HL-60 (cell line): ENCODE measurements around the gene TMEM87B.

ENCODE experiments used
- GABPA ChIP-seq: IDR thresholded peaks from 2 replicates; pipeline ENCODE4 v1.6.1; 2012; ENCODE audit warnings: low read depth
- POLR2AphosphoS5 ChIP-seq: IDR thresholded peaks from 2 replicates; pipeline ENCODE4 v1.6.1; 2012; ENCODE audit warnings: low read depth
- SPI1 ChIP-seq: IDR thresholded peaks from 2 replicates; pipeline ENCODE4 v1.6.1; 2012; ENCODE audit warnings: low read depth, mild to moderate bottlenecking, borderline replicate concordance
- TF ChIP-seq, protein P1 (sequence below): IDR thresholded peaks from one replicate; pipeline ENCODE4 v1.5.1; 2011; ENCODE audit warnings: low read length, control low read depth, inconsistent platforms; ENCODE audit not compliant: insufficient read depth
- TF ChIP-seq, protein P2 (sequence below): IDR thresholded peaks from 2 replicates; pipeline ENCODE4 v1.6.1; 2012; ENCODE audit warnings: low read depth; ENCODE audit not compliant: insufficient replicate concordance

DNA sequence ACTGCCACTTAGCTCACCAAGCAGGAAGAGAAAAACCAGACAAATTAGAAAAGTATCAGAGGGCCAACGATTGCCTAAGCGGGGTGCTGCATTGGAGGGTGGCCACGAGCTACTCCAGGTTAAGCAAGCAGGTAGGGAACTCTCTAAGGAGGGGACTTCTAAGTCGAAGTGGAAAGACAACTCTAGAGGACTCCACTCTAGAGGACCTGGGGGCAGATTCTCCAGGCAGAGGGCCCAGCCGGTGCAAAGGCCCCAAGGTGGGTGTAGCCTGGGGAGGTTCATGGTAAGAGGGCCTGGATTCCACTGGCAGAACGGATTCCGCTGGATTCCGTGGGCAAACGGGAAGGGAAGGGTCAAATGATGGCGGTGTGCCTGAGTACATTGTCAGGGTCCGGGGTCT, 95.8 kb downstream of the TMEM87B start:
- TF ChIP-seq, protein P1, sequence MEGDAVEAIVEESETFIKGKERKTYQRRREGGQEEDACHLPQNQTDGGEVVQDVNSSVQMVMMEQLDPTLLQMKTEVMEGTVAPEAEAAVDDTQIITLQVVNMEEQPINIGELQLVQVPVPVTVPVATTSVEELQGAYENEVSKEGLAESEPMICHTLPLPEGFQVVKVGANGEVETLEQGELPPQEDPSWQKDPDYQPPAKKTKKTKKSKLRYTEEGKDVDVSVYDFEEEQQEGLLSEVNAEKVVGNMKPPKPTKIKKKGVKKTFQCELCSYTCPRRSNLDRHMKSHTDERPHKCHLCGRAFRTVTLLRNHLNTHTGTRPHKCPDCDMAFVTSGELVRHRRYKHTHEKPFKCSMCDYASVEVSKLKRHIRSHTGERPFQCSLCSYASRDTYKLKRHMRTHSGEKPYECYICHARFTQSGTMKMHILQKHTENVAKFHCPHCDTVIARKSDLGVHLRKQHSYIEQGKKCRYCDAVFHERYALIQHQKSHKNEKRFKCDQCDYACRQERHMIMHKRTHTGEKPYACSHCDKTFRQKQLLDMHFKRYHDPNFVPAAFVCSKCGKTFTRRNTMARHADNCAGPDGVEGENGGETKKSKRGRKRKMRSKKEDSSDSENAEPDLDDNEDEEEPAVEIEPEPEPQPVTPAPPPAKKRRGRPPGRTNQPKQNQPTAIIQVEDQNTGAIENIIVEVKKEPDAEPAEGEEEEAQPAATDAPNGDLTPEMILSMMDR: no peak
- TF ChIP-seq, protein P2, sequence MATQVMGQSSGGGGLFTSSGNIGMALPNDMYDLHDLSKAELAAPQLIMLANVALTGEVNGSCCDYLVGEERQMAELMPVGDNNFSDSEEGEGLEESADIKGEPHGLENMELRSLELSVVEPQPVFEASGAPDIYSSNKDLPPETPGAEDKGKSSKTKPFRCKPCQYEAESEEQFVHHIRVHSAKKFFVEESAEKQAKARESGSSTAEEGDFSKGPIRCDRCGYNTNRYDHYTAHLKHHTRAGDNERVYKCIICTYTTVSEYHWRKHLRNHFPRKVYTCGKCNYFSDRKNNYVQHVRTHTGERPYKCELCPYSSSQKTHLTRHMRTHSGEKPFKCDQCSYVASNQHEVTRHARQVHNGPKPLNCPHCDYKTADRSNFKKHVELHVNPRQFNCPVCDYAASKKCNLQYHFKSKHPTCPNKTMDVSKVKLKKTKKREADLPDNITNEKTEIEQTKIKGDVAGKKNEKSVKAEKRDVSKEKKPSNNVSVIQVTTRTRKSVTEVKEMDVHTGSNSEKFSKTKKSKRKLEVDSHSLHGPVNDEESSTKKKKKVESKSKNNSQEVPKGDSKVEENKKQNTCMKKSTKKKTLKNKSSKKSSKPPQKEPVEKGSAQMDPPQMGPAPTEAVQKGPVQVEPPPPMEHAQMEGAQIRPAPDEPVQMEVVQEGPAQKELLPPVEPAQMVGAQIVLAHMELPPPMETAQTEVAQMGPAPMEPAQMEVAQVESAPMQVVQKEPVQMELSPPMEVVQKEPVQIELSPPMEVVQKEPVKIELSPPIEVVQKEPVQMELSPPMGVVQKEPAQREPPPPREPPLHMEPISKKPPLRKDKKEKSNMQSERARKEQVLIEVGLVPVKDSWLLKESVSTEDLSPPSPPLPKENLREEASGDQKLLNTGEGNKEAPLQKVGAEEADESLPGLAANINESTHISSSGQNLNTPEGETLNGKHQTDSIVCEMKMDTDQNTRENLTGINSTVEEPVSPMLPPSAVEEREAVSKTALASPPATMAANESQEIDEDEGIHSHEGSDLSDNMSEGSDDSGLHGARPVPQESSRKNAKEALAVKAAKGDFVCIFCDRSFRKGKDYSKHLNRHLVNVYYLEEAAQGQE: no peak
- TF ChIP-seq POLR2AphosphoS5: no peak
- no peak for TF ChIP-seq GABPA
- TF ChIP-seq SPI1: no peak
